Measurements from ENCODE around the gene KRT4. TPM values are rescaled to one million over a fixed set of nuclear protein-coding genes. Genes with fewer than 3 reads are reported as not detected.

The KRT4 gene
- total RNA-seq, 1 donor, result not detected

DNA sequence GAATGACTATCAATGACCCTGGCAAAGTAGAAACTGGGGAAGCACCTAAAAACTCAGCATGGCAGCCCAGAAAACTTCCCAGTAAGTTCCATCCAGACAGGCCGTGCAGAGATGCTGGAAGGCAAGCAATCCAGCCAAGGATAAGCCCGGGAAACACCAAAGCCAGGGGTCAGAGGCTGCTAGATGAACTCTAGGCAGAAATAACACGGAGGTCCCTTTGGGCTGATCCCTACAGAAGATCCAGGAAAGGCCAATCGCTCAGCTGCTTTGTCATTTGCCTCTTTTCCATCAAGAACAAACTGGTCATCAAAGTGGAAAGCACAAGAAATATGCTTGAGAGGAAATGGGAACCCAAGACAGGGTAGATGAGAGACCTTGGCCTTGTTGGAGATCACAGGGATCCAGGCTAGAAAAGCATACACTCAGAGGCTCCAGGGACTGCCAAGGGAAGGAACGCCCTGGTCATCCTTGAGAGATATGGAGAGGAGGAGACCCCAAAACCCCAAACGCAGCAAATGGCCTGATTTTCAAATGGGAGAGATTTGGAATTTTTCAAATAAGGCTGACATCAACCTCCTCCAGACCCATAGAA lies 13.7 kb upstream of the KRT4 start:
- no peak overlapping the region for H3K4me3 ChIP-seq (ENCODE audit: low read depth, low read length)
- DNase-seq (ENCODE audit: low read depth), result no peak
- no peak for TF ChIP-seq CTCF (IDR thresholded peaks at IDR 0.05; ENCODE audit: insufficient read depth, low read depth, low read length)

- no peak overlapping the region for H3K4me3 ChIP-seq (ENCODE audit: low read depth, low read length)
- no peak for TF ChIP-seq CTCF (IDR thresholded peaks at IDR 0.05; ENCODE audit: insufficient read depth, low read depth, low read length)
- no peak for DNase-seq (ENCODE audit: low read depth)
Measured at GRCh38 chr12:52826611-52827498, 12.9 kb upstream of the KRT4 start.

- no peak for TF ChIP-seq CTCF (IDR thresholded peaks at IDR 0.05; ENCODE audit: insufficient read depth, low read depth, low read length)
- no peak overlapping the region for H3K4me3 ChIP-seq (ENCODE audit: low read depth, low read length)
- no peak for DNase-seq (ENCODE audit: low read depth)
Measured at GRCh38 chr12:52825961-52826360, 12.0 kb upstream of the KRT4 start.

DNA sequence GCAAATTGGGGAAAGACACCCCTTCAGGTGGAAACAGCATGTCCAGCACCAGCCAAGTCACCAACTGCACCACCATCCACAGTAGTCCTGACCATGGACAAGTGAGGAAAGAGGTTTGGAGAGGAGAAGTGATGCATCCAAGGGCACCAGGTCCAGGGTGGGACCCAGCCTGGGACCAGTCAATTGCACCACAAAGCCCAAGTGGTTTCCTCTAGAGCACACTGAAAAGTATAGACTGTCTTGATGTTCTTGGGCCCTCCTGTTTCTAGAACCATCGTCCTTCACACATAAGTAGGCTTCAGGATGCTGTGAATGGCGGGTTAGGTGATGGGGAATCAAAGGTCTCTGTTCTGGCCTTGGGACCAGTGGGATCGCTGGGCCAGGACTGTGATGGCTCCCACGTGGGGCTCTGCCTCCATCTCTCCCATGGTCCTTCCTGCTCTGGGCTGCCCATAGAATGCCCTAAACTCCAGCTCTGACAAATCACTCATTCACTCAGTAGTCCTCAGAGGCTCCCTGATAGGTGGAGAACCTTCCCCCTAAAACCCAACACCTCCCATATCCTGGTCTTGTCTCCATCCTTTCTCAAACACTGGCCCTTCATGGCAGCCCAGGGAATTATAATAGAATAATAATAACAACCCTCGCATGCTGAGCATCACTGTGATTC lies 11.0 kb upstream of the KRT4 start:
- no peak overlapping the region for H3K4me3 ChIP-seq (ENCODE audit: low read depth, low read length)
- DNase-seq (ENCODE audit: low read depth), result no peak
- no peak for TF ChIP-seq CTCF (IDR thresholded peaks at IDR 0.05; ENCODE audit: insufficient read depth, low read depth, low read length)

- no peak for DNase-seq (ENCODE audit: low read depth)
- H3K4me3 ChIP-seq (ENCODE audit: low read depth, low read length), result no peak overlapping the region
- TF ChIP-seq CTCF (IDR thresholded peaks at IDR 0.05; ENCODE audit: insufficient read depth, low read depth, low read length), result no peak
Measured at GRCh38 chr12:52823761-52824450, 10.0 kb upstream of the KRT4 start.

GRCh38 chr12:52822771-52823510 lies 9.0 kb upstream of the KRT4 start:
- no peak for TF ChIP-seq CTCF (IDR thresholded peaks at IDR 0.05; ENCODE audit: insufficient read depth, low read depth, low read length)
- H3K4me3 ChIP-seq (ENCODE audit: low read depth, low read length), result no peak overlapping the region
- no peak for DNase-seq (ENCODE audit: low read depth)

Measured in fibroblast of villous mesenchyme (primary cell).